GM18526 (cell line): ENCODE data around the gene WDR49.

Source experiments
- POLR2A ChIP-seq: IDR thresholded peaks from 3 replicates; pipeline ENCODE4 v1.6.1; 2011; ENCODE audit not compliant: insufficient read length; ENCODE audit errors: extremely low read depth

WDR49 gene

DNA sequence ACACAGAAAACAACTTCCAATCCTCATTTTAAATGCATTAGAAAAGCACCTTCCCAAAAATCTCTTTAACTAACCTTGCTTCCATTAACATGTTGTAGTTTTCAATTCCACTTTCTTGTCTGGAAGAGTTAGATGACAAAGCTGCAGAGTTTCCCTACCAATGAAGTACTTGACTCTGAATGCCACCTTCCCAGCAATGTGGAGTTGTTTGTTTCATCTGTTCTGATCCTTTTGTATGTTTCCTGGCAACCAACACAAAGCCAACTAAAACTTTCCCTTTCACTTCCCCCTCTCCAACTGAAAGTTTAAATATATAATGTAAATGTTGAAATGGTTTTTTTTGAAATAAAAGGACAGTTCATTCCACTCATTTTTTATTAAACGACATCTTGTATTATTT, at the start of gene WDR49:
TSS of gene WDR49 (minus strand) at position 183 of the 400 bp plus-strand sequence. CDS start 517 bp downstream, outside the sequence.
- TF ChIP-seq POLR2A, result no peak

DNA sequence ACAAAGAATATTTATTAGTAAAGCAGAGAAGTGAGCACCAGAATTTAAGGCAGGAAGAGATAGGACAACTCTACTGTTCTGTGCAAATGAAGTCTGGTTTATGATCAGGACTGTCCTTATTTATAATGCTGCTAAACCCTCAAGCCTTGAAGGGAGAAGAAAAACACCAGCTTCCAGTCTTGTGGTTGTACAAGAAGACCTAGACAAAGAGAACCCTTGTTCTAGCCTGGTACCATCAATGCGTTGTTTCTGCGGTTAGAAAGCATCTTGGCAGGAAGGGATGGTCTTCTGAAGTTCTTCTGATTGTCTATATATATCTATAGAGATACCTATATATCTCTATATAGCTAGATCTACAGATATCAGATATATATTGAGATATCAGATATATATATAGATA, 47.2 kb upstream of the WDR49 start:
- no peak for TF ChIP-seq POLR2A

DNA sequence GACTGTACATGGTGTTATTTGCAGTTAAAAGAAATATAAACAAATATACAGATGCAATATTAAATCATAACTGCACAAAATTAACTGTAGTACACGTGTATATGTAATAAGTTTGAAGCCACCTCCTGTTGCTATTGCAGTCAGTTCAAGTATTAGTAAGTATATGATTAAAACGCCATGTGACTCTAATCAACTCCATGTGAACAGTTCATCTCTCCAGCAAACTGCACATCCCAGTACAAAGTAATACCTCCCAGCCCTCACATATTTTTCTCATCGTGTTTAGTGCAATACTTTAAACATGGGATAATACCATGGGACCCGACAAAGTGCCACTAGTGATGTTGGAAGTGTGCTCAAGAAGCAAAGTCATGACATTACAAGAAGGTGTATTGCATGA, 46.3 kb upstream of the WDR49 start:
- TF ChIP-seq POLR2A, result no peak

DNA sequence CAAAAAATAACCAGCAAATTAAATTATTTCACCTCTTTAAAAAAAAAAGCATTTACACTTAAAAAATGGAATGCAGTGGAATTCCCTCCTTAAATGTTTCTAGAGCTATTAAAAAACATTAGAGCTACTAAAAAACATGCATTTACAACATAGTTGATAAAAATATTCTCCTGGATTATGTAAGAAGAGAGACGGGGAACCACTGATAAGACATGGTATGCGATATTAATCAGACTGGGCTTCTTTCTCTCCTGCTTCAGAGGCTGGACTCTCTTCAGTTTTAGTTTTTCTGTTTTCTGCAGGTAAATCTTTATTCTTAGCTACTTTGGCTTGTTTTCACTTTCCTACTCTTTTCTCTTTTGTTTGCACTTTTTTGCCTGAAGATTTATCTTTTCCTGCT, 40.4 kb upstream of the WDR49 start:
- no peak for TF ChIP-seq POLR2A

DNA sequence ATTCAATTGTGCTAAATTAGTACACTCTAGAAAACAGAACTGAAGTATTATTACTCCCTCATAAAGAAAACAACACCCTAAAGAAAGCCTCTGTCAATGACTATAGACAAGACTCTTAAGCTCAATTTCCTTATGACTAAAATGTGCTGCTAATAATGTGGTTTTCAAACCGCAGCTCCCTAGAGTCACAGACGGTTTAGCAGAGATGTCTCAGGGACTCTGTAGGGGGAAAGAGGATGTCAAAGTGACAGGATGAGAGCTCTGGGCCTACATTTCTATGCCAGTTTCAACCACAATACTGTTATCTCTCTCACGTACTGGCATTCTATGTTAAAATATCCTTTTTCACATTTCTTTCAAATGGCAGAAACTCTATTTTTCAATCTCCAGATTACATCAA, 37.6 kb upstream of the WDR49 start:
- no peak for TF ChIP-seq POLR2A

DNA sequence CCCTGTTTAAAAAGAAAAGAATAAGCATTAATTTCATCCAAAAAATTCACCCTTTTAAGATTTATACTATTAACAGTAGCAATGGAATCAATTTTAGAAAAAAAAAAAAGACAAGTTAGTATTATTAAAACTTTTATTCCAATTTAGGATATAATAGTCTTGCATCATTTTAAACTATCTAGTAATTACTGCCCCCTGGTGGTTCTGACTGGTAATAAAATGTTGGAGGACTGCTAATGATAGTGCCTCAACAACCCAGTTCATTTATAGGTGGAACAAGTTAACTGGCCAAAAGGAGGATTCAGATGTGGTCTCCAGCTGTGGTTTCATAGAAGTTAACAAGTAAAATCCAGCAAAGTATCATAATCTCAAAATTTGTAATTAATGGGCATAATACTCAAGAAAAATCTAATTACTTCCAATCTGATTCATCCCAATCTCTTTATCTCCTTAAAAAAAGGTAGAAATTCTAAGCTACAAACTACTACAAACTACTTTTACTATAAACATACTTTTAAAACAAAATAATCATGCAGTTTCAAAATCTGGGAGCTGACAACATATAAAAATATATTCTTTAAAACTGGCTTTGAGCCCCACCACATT, 30.7 kb upstream of the WDR49 start:
- TF ChIP-seq POLR2A, result no peak

DNA sequence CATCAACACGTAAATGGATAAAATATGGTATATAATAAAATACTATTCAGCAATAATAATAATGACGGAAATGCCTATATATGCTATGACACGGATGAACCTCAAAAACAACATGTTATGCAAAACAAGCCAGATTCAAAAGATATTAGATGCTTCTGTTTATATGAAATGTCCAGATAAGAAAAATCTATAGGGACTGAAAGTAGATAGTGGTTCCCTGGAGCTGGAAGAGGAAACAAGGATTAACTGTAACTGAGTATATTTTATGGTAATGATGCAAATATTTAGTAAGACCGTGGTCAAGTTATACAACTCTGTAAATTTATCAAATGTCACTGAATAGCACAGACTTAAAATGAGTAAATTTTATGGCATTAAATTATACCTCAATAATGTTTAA, 25.8 kb upstream of the WDR49 start:
- TF ChIP-seq POLR2A, result no peak

DNA sequence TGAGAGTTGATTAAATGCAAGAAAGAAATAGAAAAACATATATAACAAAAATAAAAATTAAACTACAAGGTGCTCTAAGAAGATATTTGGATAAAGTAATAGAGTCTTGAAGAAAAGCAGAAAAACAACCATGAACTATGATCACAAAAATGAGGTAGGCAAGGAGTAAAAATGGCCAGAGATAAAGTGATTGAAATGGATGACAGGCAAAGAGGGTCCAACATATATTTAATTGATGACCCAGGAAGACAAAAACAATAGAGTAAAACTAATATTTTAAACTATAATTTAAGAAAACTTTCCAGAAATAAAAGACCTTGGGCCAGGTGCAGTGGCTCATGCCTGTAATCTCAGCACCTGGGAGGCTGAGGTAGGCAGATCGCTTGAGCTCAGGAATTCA, 22.1 kb upstream of the WDR49 start:
- TF ChIP-seq POLR2A, result no peak

DNA sequence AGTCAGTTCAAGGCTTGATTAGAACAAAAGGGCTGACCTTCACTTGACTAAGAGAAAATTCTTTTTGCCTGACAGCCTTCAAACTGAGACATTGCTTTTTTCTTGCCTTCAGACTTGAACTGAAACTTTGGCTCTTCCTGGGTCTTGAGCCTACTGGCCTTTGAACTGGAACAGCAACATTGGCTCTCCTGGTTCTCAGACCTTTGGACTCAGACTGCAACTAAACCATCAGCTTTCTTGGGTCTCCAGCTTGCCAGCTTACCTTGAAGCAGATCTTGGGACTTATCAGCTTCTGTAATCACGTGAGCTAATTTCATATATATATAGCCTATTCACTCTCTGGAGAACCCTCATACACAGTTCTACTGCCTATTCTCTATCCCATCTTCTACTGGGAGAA, 19.5 kb upstream of the WDR49 start:
- no peak for TF ChIP-seq POLR2A

DNA sequence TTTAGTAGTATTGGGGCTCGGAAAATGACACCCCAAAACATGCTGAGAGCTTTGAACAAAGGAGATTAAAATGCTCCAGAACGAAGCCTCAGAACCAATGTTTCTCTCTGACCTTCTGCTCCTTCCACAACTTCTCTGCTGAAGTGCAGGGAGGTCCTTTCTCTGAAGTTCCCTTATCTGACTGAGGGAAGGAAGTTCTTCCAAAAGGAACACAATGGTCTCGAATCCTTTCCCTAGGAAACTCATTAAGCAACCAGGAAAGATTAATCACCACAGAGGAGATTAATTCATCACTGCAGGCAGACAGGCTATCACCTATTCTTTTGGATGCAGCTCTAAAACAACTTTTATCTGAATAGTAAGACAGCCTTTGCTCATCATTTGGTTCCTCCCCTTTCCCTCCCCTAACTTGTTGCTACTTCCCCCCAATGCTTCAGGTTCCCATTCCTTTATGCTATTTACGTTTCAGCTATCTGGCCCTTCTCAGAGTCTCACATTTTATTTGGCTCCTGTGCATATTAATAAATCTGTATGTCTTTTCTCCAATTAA, 18.2 kb upstream of the WDR49 start:
- no peak for TF ChIP-seq POLR2A

DNA sequence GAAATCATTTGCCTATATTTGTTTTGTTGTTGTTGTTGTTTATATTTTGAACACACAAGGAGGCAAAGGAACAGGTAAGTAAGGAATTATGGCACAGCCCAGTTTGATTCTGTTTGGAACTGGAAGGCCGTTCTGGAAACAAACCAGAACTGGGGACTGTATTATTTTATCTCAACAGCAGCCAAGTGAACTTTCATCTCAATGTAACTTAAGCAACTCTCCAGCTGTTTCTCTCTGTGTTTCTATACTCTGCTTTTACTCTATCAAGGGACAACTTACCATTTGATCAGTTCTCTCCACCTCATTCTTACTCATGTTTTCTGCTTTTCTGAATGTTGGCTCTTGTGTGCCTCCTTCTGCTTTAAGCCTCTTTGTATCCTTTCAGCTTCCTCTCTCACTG, 16.0 kb upstream of the WDR49 start:
- no peak for TF ChIP-seq POLR2A

DNA sequence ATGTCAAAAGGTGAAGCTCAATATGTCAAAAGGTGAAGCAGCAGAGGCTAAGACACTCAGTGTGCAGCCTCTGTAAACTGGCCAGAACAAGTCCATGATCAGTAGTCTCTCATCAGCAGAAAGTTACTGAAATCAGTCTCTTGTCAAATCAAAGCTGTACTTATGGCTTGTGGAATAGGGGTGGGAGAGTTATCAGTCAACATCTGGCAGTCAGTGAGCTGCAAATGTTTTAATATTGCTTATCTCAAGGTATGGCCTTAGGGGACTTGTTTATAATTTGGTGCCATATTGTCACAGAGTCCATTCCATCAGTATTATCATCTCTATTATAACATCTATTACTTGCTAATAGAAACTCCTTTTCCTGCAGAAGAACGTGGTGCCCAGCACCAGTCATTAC, 14.9 kb upstream of the WDR49 start:
- no peak for TF ChIP-seq POLR2A

DNA sequence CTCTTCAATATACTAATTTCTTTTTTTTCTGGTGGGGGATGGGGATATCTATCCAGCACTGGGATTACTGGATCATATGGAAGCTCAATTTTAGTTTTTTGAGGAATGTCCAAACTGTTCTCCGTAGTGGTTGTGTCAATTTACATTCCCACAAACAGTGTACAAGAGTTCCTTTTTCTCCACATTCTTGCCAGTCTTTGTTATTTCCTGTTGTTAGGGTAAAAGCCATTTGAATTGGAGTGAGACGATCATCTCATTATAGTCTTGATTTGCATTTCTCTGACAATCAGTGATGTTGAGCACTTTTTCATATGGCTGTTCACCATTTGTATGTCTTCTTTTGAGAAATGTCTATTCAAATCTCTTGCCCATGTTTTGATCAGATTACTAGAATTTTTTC, 12.8 kb upstream of the WDR49 start:
- no peak for TF ChIP-seq POLR2A

DNA sequence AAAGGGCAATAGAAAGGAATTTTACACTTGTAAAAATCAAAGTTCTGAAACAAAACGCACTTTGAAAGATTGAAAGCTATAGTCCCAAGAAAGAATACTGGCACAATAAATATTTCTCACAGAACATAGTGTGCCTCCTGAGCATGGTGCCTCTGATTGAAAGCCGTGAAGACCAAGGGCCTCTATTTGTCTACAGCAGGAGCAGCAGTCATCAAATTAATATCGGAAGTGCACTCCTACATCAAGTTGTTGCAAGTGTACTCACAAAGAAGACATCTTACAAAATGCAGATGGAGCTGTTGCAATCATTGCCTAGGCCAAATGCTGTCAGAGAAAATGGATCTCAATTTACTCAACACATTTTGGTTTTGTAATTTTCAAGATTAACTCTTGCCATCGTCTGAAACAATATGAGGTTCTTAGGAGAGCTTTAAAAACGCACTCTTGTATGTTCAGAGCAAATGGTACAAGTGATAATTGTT, 9.2 kb upstream of the WDR49 start:
- TF ChIP-seq POLR2A, result no peak

DNA sequence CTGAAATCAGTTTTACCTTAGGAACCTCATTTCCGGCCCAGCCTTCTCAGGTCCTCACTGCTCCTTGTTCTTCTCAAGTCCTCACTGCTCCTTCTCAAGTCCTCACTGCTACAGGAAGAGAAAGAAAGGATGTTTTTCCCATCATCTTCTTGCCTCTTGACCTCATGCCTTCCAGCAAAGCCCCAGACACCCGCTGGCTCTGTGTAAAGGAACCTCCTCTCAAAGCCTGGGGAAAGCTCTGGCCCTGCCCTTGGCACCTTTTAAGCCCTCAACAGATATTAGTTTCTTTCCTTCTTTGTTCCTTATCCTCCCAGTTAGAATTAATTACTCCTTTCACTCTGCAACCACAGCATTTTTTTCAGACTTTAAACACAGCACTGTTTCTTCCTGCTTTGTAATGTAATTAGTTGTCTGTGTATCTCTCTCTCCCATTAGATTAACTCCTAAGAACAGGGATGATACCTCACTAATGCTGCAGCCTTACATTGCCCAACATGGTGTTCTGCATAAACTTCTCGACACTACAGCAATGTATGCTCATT, 4.0 kb upstream of the WDR49 start:
- TF ChIP-seq POLR2A, result no peak

DNA sequence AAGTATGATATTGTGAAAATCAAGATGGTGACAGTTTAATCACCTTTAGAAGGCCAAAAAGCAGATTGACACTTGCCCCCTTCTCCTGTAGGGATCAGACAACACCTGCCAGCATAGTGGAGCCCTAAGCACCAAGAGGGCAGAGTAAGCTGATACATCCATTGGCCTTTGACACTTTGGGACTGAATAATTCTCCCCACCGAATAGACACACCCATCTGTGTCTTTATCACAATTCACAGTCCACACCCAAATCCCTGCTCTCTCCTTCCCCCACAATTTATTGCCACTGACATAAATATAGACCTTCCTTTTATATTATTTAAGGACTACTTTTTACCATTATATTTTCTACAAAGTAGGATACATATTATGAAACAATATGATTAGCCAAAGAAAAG, 3.1 kb upstream of the WDR49 start:
- no peak for TF ChIP-seq POLR2A

DNA sequence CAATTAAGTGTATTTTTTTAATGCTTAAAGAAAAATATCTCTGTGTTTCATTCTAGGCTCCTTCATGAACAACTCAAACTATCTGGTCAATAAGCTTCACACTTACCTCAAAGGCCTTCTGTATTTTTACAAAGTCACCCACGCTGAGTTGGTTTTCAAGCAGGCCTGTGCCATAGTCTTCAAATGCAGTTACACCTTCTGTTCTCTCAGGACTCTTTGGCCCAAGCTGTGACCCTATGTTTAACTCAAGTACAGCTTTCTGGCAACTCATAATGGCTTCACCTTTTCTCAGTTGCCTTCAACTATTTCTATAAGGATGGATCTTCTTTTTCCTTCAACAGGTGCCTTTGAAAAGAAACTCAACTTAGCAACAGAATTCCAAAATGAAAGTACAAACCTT, 587 bp downstream of the WDR49 start:
- TF ChIP-seq POLR2A, result no peak

DNA sequence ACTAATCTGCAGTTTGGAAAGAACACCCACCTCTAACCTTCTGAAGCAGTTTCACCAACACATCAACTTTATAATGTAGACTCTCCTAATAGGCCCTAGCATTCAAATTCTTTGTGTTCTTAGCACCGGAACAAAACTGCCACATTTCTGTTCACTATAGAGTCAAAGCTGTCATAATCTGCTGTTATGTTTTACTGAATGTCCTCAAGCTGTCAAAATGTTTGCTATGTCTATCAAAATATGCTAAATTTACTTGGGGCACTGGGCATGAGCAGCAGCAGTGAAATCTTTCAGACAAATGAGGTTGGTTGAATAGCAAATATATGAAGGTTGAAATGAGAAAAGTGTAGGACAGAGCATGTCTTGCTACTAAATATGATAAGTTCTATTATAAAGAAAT, 1.9 kb downstream of the WDR49 start:
- TF ChIP-seq POLR2A, result no peak

DNA sequence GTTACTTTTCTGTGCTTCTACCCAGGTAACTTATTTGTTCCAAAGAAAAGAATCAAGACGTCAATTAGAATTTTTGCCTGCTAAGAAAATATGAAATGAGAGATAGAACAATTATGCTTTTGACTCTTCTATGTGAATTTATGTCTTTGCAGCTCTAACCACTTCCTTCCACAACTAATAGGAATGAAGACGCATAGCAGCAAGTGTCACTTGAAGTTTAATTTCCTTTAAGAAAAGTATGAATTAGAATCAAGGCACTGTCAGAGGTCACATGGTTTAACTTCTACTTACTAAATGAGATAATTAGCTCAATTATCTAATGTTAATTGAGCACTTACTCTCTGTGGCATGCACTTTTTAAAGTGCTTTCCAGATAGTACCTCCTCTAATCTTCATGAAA, 3.3 kb downstream of the WDR49 start:
- no peak for TF ChIP-seq POLR2A
